C4-2B (cell line): Measurements from ENCODE around the gene EDAR.

Source experiments
- H3K27ac ChIP-seq: fragments of 450-650 bp; 2 replicates; pipeline ENCODE4 v1.5.1; 2017
- ZFX ChIP-seq: fragments of 450-650 bp; IDR thresholded peaks from 2 replicates; pipeline ENCODE4 v1.6.1; 2017
- TF ChIP-seq, protein P1 (sequence below): fragments of 450-650 bp; conservative IDR thresholded peaks from 2 replicates; pipeline ENCODE4 v1.5.1; 2017; ENCODE audit warnings: mild to moderate bottlenecking

The EDAR gene

DNA sequence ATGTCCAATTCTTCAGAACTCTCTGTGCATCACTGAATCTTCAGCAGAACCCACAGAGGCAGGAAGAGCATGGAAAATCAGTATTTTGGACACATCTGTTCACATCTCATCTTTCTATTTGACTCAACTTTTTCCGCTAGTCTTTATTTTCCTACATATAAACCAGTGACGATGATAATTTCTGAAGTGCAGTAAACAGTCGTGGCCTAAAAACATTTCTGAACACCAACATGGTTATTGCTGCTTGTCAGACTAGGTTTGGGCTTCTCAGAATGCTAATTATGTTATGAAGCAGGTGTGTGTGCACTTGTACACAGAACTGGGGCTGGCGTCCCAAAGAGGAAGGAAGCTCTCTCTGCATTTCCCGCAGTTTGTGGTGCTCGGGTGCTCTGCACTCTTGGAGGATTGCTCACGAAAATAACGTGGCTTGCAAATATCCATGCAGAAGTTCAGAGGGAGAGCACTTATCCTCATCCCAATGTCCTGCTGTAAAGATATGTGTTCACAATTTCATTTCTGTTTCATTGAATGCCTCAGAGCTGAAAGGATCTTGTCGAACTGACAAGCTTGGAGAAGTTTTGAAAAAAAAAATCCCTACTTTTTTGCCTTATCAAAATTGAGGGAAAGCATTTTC, 50.8 kb downstream of the EDAR start:
- TF ChIP-seq ZFX, result no peak
- TF ChIP-seq, protein P1, sequence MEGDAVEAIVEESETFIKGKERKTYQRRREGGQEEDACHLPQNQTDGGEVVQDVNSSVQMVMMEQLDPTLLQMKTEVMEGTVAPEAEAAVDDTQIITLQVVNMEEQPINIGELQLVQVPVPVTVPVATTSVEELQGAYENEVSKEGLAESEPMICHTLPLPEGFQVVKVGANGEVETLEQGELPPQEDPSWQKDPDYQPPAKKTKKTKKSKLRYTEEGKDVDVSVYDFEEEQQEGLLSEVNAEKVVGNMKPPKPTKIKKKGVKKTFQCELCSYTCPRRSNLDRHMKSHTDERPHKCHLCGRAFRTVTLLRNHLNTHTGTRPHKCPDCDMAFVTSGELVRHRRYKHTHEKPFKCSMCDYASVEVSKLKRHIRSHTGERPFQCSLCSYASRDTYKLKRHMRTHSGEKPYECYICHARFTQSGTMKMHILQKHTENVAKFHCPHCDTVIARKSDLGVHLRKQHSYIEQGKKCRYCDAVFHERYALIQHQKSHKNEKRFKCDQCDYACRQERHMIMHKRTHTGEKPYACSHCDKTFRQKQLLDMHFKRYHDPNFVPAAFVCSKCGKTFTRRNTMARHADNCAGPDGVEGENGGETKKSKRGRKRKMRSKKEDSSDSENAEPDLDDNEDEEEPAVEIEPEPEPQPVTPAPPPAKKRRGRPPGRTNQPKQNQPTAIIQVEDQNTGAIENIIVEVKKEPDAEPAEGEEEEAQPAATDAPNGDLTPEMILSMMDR, result no peak
- H3K27ac ChIP-seq, result no peak overlapping the region

DNA sequence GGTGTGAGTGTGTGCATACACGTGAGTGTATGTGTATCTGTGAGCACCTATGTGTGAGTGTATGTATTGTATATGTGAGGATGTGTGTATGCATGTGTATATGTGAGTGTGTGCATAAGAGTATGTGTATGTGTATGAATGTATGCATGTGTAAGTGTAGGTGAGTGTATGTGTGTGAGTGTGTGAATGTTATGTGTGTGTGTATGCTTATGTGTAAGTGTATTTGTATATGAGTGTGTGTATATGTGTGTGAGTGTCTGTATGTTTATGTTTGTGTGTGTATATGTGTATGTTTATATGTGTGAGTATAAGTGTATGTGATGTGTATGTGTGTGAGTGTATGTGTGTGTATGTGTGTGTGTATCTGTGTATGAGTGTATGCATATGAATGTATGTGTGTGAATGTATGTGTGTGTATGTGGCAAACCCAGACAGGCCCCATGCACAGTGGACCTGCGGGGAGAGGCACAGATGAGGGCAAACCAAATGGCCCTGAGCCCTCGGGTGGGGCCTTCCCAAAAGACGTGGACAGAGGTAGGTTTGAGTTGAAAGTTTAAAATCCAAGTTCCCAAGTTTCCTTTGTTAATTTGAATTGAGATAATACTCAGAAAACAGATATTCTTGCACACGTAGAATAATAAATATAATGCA, 51.5 kb downstream of the EDAR start:
- H3K27ac ChIP-seq, result no peak overlapping the region
- TF ChIP-seq, protein P1, result no peak
- TF ChIP-seq ZFX, result no peak

GRCh38 chr2:108936866-108937265, 52.2 kb downstream of the EDAR start:
- H3K27ac ChIP-seq, result no peak overlapping the region
- TF ChIP-seq ZFX, result no peak
- TF ChIP-seq, protein P1, result no peak

DNA sequence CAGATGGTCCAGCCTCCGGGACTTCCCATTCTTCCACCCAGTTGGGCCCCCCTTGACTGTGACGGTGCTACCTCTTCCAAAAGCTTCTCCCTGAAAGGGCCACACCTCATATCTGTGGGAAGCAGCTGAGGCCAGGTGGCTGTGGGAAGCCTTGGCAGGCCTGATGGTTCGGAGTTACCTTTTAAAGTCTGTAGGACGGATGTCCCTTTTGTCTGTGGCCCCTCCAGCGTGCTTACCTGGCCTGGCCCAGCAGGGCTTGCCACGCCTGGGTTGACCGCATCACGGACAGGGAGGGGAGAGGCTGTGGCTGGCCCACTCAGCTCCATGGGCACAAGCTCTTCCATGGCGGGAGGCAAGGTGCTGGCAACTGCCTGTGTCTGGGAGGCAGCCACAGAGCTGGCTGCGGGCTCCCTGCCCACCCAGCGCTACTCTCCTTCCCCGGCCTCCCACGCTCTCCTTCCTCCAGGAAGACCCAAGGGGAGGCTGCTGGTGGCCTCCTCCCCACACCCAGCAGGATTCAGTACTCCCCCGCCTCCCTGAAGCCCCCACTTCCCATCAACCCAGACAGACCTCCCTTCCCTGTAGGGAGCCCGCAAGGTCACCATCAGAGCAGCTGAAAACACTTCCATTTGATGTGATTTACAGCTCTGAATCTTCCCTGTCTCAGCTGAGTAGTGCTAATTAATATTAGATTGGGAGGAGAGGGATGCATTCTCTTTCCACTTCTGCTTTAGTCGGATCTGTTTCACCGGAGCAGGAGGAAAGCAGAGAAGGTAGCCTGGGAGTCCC, 52.8 kb downstream of the EDAR start:
- TF ChIP-seq, protein P1, result no peak
- no peak for TF ChIP-seq ZFX
- no peak overlapping the region for H3K27ac ChIP-seq

- no peak overlapping the region for H3K27ac ChIP-seq
- TF ChIP-seq ZFX, result no peak
- TF ChIP-seq, protein P1, result no peak
These were observed 53.7 kb downstream of the EDAR start for GRCh38 chr2:108935271-108935741.

GRCh38 chr2:108934583-108935245, 54.3 kb downstream of the EDAR start:
- H3K27ac ChIP-seq, result no peak overlapping the region
- no peak for TF ChIP-seq ZFX
- TF ChIP-seq, protein P1, result no peak
